Mesodermal cell (in vitro differentiated cells): ENCODE data around the gene TBC1D22A.

Experiments used
- H3K27ac ChIP-seq: 2 replicates; pipeline ENCODE4 v1.7.0; 2013; ENCODE audit warnings: mild to moderate bottlenecking, low read depth, low read length, moderate library complexity; ENCODE audit not compliant: severe bottlenecking
- H3K36me3 ChIP-seq: 2 replicates; pipeline ENCODE4 v1.7.1; 2013; ENCODE audit warnings: mild to moderate bottlenecking, low read length, moderate library complexity; ENCODE audit not compliant: control insufficient read depth, insufficient read depth
- H3K4me1 ChIP-seq: one replicate; pipeline ENCODE4 v1.7.1; 2013; ENCODE audit warnings: mild to moderate bottlenecking, low read length; ENCODE audit not compliant: insufficient read depth, control insufficient read depth, poor library complexity, severe bottlenecking
- H3K4me3 ChIP-seq: 2 replicates; pipeline ENCODE4 v1.7.0; 2013; ENCODE audit warnings: low read length, control low read depth, mild to moderate bottlenecking; ENCODE audit not compliant: insufficient read depth, poor library complexity, severe bottlenecking; ENCODE audit errors: extremely low read depth
- H3K9me3 ChIP-seq: 2 replicates; pipeline ENCODE4 v1.7.1; 2013; ENCODE audit warnings: mild to moderate bottlenecking, low read length, moderate library complexity; ENCODE audit not compliant: control insufficient read depth
- WGBS, 2 experiments: methylation state at CpG; one replicate each; pipeline ENCODE4 v1.1.5; 2013; ENCODE audit warnings: missing lambda C conversion rate in 2 of 2; ENCODE audit not compliant: insufficient coverage in 2 of 2; 5-methylcytosine and 5-hydroxymethylcytosine counted together

Gene TBC1D22A

GRCh38 chr22:46802608-46803027, 40.2 kb downstream of the TBC1D22A start:
- WGBS, 2 experiments: 95 to 96% methylated on average over 9 to 10 of the region's 13 CpGs
- peaks cover 62% of the 10 kb centered on the region for H3K36me3 ChIP-seq
- peaks cover 3% of the 10 kb centered on the region for H3K4me1 ChIP-seq

GRCh38 chr22:46803031-46803880, 40.8 kb downstream of the TBC1D22A start:
- Histone ChIP-seq H3K36me3 (peaks cover 60% of the 10 kb centered on the region), H3K9me3 (no peaks in the 10 kb centered on the region), H3K27ac (no peak overlapping the region), H3K4me1 (peaks cover 3% of the 10 kb centered on the region), H3K4me3 (no peak overlapping the region)
- 32 to 49% methylated on average over 14 to 18 of the region's 28 CpGs for WGBS, 2 experiments

More at GRCh38 chr22:46802608-46803027, 40.2 kb downstream of the TBC1D22A start:
- Histone ChIP-seq H3K27ac (no peak overlapping the region), H3K4me3 (no peak overlapping the region), H3K9me3 (no peaks in the 10 kb centered on the region)

GRCh38 chr22:46803936-46804335, 41.5 kb downstream of the TBC1D22A start:
- WGBS, 2 experiments: 85 to 89% methylated on average over 7 to 9 of the region's 10 CpGs
- H3K9me3 ChIP-seq: no peaks in the 10 kb centered on the region
- no peak overlapping the region for H3K4me3 ChIP-seq
- H3K27ac ChIP-seq: no peak overlapping the region
- H3K36me3 ChIP-seq: peaks cover 60% of the 10 kb centered on the region
- peaks cover 1% of the 10 kb centered on the region for H3K4me1 ChIP-seq

GRCh38 chr22:46806794-46807193, 44.3 kb downstream of the TBC1D22A start:
- 89 to 98% methylated on average over 6 of the region's 7 CpGs for WGBS, 2 experiments
- H3K4me1 ChIP-seq: no peaks in the 10 kb centered on the region
- H3K27ac ChIP-seq: no peak overlapping the region
- H3K4me3 ChIP-seq: no peak overlapping the region
- no peaks in the 10 kb centered on the region for H3K9me3 ChIP-seq
- H3K36me3 ChIP-seq: peaks cover 37% of the 10 kb centered on the region

GRCh38 chr22:46807458-46807857, 45.0 kb downstream of the TBC1D22A start:
- Histone ChIP-seq H3K4me1 (peaks cover 1% of the 10 kb centered on the region), H3K9me3 (no peaks in the 10 kb centered on the region), H3K4me3 (no peak overlapping the region), H3K27ac (no peak overlapping the region), H3K36me3 (peaks cover 33% of the 10 kb centered on the region)
- WGBS, 2 experiments: 93 to 98% methylated on average over 6 of the region's 6 CpGs

- Histone ChIP-seq H3K9me3 (no peaks in the 10 kb centered on the region), H3K4me3 (no peak overlapping the region), H3K36me3 (peaks cover 27% of the 10 kb centered on the region), H3K27ac (no peak overlapping the region), H3K4me1 (peaks cover 16% of the 10 kb centered on the region)
- WGBS, 2 experiments: 93 to 96% methylated on average over 8 to 13 of the region's 17 CpGs
Measured at GRCh38 chr22:46809153-46809885, 46.9 kb downstream of the TBC1D22A start.

GRCh38 chr22:46810856-46811786, 48.7 kb downstream of the TBC1D22A start:
- no peaks in the 10 kb centered on the region for H3K9me3 ChIP-seq
- H3K36me3 ChIP-seq: peaks cover 26% of the 10 kb centered on the region
- no peak overlapping the region for H3K27ac ChIP-seq
- peaks cover 34% of the 10 kb centered on the region for H3K4me1 ChIP-seq
- H3K4me3 ChIP-seq: no peak overlapping the region
- 92 to 96% methylated on average over 21 of the region's 21 CpGs for WGBS, 2 experiments

GRCh38 chr22:46812034-46812605, 49.7 kb downstream of the TBC1D22A start:
- H3K36me3 ChIP-seq: peaks cover 22% of the 10 kb centered on the region
- no peaks in the 10 kb centered on the region for H3K9me3 ChIP-seq
- 75 to 90% methylated on average over 5 to 8 of the region's 10 CpGs for WGBS, 2 experiments
- H3K4me1 ChIP-seq: peaks cover 42% of the 10 kb centered on the region
- no peak overlapping the region for H3K27ac ChIP-seq
- H3K4me3 ChIP-seq: no peak overlapping the region

- Histone ChIP-seq H3K4me1 (peaks cover 42% of the 10 kb centered on the region), H3K36me3 (peaks cover 21% of the 10 kb centered on the region), H3K9me3 (no peaks in the 10 kb centered on the region), H3K4me3 (no peak overlapping the region), H3K27ac (no peak overlapping the region)
- 95% methylated on average over 13 of the region's 13 CpGs for WGBS, 2 experiments
Measured at GRCh38 chr22:46812788-46813187, 50.3 kb downstream of the TBC1D22A start.
